HepG2 (cell line): ENCODE measurements around the gene ITGB2.

Source experiments
- ESRRA ChIP-seq: sonication (generic); formaldehyde crosslinking; IDR thresholded peaks from 2 replicates; pipeline ENCODE4 v1.5.1; 2020; ENCODE audit warnings: mild to moderate bottlenecking, low read depth, missing genetic modification reagents
- HNRNPUL1 ChIP-seq: fragments of 200-400 bp; formaldehyde crosslinking; IDR thresholded peaks from 2 replicates; pipeline ENCODE4 v1.6.1; 2017; ENCODE audit warnings: low read depth, mild to moderate bottlenecking, low read length, moderate library complexity
- MIXL1 ChIP-seq: IDR thresholded peaks from 2 replicates; pipeline ENCODE4 v1.6.1; 2016
- RFX5 ChIP-seq: IDR thresholded peaks from 2 replicates; pipeline ENCODE4 v1.6.1; 2011; ENCODE audit warnings: low read depth, low read length, improper control_type of control experiment
- SRSF4 ChIP-seq: fragments of 200-400 bp; formaldehyde crosslinking; IDR thresholded peaks from one replicate; pipeline ENCODE4 v1.6.1; 2018; ENCODE audit warnings: mild to moderate bottlenecking, low read depth, low read length, moderate library complexity; ENCODE audit not compliant: poor library complexity, severe bottlenecking
- ZFX ChIP-seq: sonication (generic); formaldehyde crosslinking; IDR thresholded peaks from 2 replicates; pipeline ENCODE4 v1.4.0; 2020; ENCODE audit warnings: mild to moderate bottlenecking, low read depth, missing genetic modification reagents, moderate library complexity
- TF ChIP-seq, protein P1 (sequence below): sonication (generic); formaldehyde crosslinking; conservative IDR thresholded peaks from 2 replicates; pipeline ENCODE4 v1.8.0; 2022; ENCODE audit warnings: low read depth, missing genetic modification reagents
- TF ChIP-seq, protein P2 (sequence below): sonication (generic); formaldehyde crosslinking; IDR thresholded peaks from 2 replicates; pipeline ENCODE4 v1.5.0; 2020; ENCODE audit warnings: mild to moderate bottlenecking, missing genetic modification reagents, moderate library complexity
- TF ChIP-seq, protein P3 (sequence below), 2 experiments: IDR thresholded peaks; 2 replicates each; pipeline ENCODE4 v1.6.1; 2011 to 2012; ENCODE audit warnings: low read length in 2 of 2, borderline replicate concordance in 1 of 2, low read depth in 1 of 2, mild to moderate bottlenecking in 1 of 2, moderate library complexity in 1 of 2

DNA sequence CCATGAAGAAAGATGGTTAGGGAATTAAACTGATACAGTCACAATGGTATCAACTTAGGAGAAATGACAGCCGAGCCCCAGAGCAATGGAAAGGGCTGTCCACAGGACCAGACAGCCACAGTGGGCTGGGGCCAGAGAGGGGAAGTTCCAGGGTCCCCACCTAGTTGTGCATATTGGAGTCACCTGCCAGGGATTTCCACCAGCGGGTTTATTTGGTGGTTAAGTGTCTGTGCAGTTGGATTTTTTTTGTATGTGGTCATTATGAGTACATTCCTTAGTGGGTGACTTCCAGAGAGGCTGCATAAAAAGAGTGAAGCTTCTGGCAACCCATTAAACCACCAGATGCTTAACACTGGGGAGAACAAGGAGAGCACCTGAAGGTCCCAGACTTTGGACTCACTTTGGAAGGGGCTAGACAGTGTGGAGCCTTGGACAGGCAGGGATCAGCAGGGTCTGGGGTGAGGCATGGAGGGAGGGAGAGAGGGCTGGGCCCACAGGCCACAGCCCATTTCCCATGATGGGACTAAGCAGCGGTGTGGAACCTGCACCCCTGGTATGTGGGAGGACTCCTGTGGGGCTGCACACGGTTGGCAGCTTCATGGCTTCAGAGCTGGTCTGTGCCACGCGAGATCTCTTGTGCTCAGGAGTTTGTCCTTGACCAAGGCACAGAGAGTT lies 39.4 kb downstream of the ITGB2 start:
- TF ChIP-seq HNRNPUL1 (no peak), RFX5 (no peak), ESRRA (CRISPR knock-in tag) (no peak), SRSF4 (no peak), MIXL1 (CRISPR knock-in tag) (no peak), ZFX (CRISPR knock-in tag) (no peak)
- TF ChIP-seq, protein P1, sequence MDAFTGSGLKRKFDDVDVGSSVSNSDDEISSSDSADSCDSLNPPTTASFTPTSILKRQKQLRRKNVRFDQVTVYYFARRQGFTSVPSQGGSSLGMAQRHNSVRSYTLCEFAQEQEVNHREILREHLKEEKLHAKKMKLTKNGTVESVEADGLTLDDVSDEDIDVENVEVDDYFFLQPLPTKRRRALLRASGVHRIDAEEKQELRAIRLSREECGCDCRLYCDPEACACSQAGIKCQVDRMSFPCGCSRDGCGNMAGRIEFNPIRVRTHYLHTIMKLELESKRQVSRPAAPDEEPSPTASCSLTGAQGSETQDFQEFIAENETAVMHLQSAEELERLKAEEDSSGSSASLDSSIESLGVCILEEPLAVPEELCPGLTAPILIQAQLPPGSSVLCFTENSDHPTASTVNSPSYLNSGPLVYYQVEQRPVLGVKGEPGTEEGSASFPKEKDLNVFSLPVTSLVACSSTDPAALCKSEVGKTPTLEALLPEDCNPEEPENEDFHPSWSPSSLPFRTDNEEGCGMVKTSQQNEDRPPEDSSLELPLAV (CRISPR knock-in tag) = no peak
- TF ChIP-seq, protein P2, sequence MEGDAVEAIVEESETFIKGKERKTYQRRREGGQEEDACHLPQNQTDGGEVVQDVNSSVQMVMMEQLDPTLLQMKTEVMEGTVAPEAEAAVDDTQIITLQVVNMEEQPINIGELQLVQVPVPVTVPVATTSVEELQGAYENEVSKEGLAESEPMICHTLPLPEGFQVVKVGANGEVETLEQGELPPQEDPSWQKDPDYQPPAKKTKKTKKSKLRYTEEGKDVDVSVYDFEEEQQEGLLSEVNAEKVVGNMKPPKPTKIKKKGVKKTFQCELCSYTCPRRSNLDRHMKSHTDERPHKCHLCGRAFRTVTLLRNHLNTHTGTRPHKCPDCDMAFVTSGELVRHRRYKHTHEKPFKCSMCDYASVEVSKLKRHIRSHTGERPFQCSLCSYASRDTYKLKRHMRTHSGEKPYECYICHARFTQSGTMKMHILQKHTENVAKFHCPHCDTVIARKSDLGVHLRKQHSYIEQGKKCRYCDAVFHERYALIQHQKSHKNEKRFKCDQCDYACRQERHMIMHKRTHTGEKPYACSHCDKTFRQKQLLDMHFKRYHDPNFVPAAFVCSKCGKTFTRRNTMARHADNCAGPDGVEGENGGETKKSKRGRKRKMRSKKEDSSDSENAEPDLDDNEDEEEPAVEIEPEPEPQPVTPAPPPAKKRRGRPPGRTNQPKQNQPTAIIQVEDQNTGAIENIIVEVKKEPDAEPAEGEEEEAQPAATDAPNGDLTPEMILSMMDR (CRISPR knock-in tag) = no peak
- TF ChIP-seq, protein P3, sequence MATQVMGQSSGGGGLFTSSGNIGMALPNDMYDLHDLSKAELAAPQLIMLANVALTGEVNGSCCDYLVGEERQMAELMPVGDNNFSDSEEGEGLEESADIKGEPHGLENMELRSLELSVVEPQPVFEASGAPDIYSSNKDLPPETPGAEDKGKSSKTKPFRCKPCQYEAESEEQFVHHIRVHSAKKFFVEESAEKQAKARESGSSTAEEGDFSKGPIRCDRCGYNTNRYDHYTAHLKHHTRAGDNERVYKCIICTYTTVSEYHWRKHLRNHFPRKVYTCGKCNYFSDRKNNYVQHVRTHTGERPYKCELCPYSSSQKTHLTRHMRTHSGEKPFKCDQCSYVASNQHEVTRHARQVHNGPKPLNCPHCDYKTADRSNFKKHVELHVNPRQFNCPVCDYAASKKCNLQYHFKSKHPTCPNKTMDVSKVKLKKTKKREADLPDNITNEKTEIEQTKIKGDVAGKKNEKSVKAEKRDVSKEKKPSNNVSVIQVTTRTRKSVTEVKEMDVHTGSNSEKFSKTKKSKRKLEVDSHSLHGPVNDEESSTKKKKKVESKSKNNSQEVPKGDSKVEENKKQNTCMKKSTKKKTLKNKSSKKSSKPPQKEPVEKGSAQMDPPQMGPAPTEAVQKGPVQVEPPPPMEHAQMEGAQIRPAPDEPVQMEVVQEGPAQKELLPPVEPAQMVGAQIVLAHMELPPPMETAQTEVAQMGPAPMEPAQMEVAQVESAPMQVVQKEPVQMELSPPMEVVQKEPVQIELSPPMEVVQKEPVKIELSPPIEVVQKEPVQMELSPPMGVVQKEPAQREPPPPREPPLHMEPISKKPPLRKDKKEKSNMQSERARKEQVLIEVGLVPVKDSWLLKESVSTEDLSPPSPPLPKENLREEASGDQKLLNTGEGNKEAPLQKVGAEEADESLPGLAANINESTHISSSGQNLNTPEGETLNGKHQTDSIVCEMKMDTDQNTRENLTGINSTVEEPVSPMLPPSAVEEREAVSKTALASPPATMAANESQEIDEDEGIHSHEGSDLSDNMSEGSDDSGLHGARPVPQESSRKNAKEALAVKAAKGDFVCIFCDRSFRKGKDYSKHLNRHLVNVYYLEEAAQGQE (IDR thresholded peaks at IDR 0.05; ENCODE audit: borderline replicate concordance in 1 of 2, low read depth in 1 of 2, low read length in 2 of 2) = no peak
